GM23338 (cell line): ENCODE measurements around the gene SPRYD7. TPM values are rescaled to one million over a fixed set of nuclear protein-coding genes. Genes with fewer than 3 reads are reported as not detected.

Experiments
- ATAC-seq: fragments of 200-7000 bp; cut with Tn5 transposase; 3 replicates; pipeline ENCODE4 v1.9.1; 2020
- DNase-seq: peaks from one replicate; pipeline ENCODE4 v3.0.0-alpha.2; 2015; ENCODE audit warnings: low spot score
- H2AFZ ChIP-seq: fragments of 200-600 bp; sonication (generic); 2 replicates; pipeline ENCODE4 v1.8.0; 2016; ENCODE audit warnings: antibody characterized with exemption, mild to moderate bottlenecking, moderate library complexity
- H3F3A ChIP-seq: fragments of 200-600 bp; sonication (generic); replicated peaks from 2 replicates; pipeline ENCODE4 v1.8.0; 2017; ENCODE audit warnings: antibody characterized with exemption, mixed run types, low read depth
- H3K27ac ChIP-seq: fragments of 200-600 bp; sonication (generic); 2 replicates; pipeline ENCODE4 v1.6.1; 2016; ENCODE audit warnings: low read depth
- H3K27me3 ChIP-seq: fragments of 200-600 bp; sonication (generic); 2 replicates; pipeline ENCODE4 v1.8.0; 2016; ENCODE audit warnings: mild to moderate bottlenecking, mixed run types, moderate library complexity; ENCODE audit not compliant: insufficient read depth
- H3K36me3 ChIP-seq: fragments of 200-600 bp; sonication (generic); 2 replicates; pipeline ENCODE4 v1.8.0; 2016; ENCODE audit warnings: mild to moderate bottlenecking; ENCODE audit not compliant: insufficient read depth
- H3K4me1 ChIP-seq: fragments of 200-600 bp; sonication (generic); 2 replicates; pipeline ENCODE4 v1.8.0; 2016; ENCODE audit warnings: mild to moderate bottlenecking, moderate library complexity; ENCODE audit not compliant: insufficient read depth
- H3K4me2 ChIP-seq: fragments of 200-600 bp; sonication (generic); 2 replicates; pipeline ENCODE4 v1.7.1; 2017; ENCODE audit warnings: mixed run types
- H3K4me3 ChIP-seq: fragments of 200-600 bp; sonication (generic); 2 replicates; pipeline ENCODE4 v1.6.1; 2016; ENCODE audit warnings: mixed run types
- H3K79me2 ChIP-seq: fragments of 200-600 bp; sonication (generic); replicated peaks from 2 replicates; pipeline ENCODE4 v1.8.0; 2017; ENCODE audit warnings: mild to moderate bottlenecking; ENCODE audit not compliant: insufficient read depth
- H3K9me2 ChIP-seq: fragments of 200-600 bp; sonication (generic); 2 replicates; pipeline ENCODE4 v1.8.0; 2017; ENCODE audit not compliant: insufficient read depth
- H4K20me1 ChIP-seq: fragments of 200-600 bp; sonication (generic); replicated peaks from 2 replicates; pipeline ENCODE4 v1.8.0; 2017; ENCODE audit warnings: mild to moderate bottlenecking; ENCODE audit not compliant: insufficient read depth
- H3K27ac Mint-ChIP-seq: 2 replicates; pipeline ENCODE4 v1.8.0; 2020; ENCODE audit warnings: inconsistent platforms, mild to moderate bottlenecking, moderate library complexity, mixed read lengths
- H3K27me3 Mint-ChIP-seq: 3 replicates; pipeline ENCODE4 v1.8.0; 2022; ENCODE audit warnings: low read depth, mild to moderate bottlenecking, moderate library complexity, mixed read lengths, inconsistent platforms; ENCODE audit not compliant: insufficient read depth, poor library complexity
- H3K36me3 Mint-ChIP-seq: 3 replicates; pipeline ENCODE4 v1.8.0; 2021; ENCODE audit warnings: low read depth, mild to moderate bottlenecking, inconsistent platforms, moderate library complexity, mixed read lengths
- H3K4me1 Mint-ChIP-seq: 3 replicates; pipeline ENCODE4 v1.8.0; 2020; ENCODE audit warnings: mild to moderate bottlenecking, inconsistent platforms, mixed read lengths
- H3K4me3 Mint-ChIP-seq: 3 replicates; pipeline ENCODE4 v1.8.0; 2021; ENCODE audit warnings: moderate library complexity, mild to moderate bottlenecking, inconsistent platforms, mixed read lengths
- H3K9me3 Mint-ChIP-seq: 3 replicates; pipeline ENCODE4 v1.8.0; 2020; ENCODE audit warnings: moderate library complexity, mild to moderate bottlenecking, inconsistent platforms, mixed read lengths
- CREB1 ChIP-seq: fragments of 250-450 bp; sonication (Bioruptor Pico); IDR thresholded peaks from 2 replicates; pipeline ENCODE4 v1.5.0; 2020; ENCODE audit warnings: low read depth, mild to moderate bottlenecking, moderate library complexity
- NANOG ChIP-seq: IDR thresholded peaks from 2 replicates; pipeline ENCODE4 v1.6.1; 2016; ENCODE audit warnings: antibody characterized with exemption, borderline replicate concordance
- POLR2AphosphoS5 ChIP-seq: IDR thresholded peaks from 2 replicates; pipeline ENCODE4 v1.6.1; 2016; ENCODE audit warnings: antibody characterized with exemption, low read depth
- STAT1 ChIP-seq: IDR thresholded peaks from one replicate; pipeline ENCODE4 v1.6.1; 2016; ENCODE audit warnings: antibody characterized with exemption; ENCODE audit not compliant: unreplicated experiment
- polyA plus RNA-seq: library from polyadenylated mRNA; unstranded; fragments of >200 nt; fragmentation: Nextera tagmentation; extraction: Ambion mirVana; gene quantifications from 2 replicates; pipeline ENCODE4 v1.2.1, GENCODE V29; 2016
- total RNA-seq: library from RNA; depleted of rRNA; stranded (reverse); fragments of >200 nt; shearing (Covaris generic); gene quantifications from 2 replicates; pipeline ENCODE4 v1.2.3, GENCODE V29; 2014
- TF ChIP-seq, protein P1 (sequence below), 2 experiments: fragments of 200-600 bp in 1 of 2; sonication (generic) in 1 of 2; conservative IDR thresholded peaks; 2 replicates each; pipeline versions ENCODE4 v1.5.1 to v1.6.1; 2016 to 2017; ENCODE audit warnings: antibody characterized with exemption in 2 of 2, low read depth in 2 of 2, mild to moderate bottlenecking in 2 of 2, moderate library complexity in 1 of 2
- TF ChIP-seq, protein P2 (sequence below): fragments of 250-450 bp; sonication (Bioruptor Pico); IDR thresholded peaks from 2 replicates; pipeline ENCODE4 v1.5.0; 2020; ENCODE audit warnings: mild to moderate bottlenecking, moderate library complexity

Gene SPRYD7
- total and polyA plus RNA-seq, 2 experiments from 2014 or later: 2.9 to 7.4 TPM

DNA sequence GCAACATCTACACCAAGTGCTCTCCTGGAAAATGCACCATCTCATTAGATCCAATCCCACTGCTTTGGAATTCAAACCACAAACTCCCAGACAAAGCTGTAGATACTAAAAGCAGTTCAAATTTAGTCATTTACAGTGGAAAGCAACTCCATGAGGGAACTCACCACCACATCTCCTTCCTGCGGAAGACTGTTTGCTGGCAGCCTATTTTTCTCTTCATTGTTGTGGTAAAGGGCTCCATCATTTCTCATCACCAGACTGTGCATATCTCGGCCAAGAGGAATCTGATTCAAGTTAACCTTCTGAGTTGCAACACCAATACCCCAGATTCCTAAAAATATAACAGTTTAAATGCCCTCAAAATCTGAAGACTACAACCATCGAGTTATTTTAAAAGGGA is 8.4 kb downstream of the SPRYD7 start:
- Histone ChIP-seq H3K79me2 (no peaks in the 10 kb centered on the region), H3K27ac (no peak overlapping the region), H3K4me1 (no peaks in the 10 kb centered on the region), H3K9me2 (no peaks in the 10 kb centered on the region), H4K20me1 (no peaks in the 10 kb centered on the region), H3K27me3 (no peaks in the 10 kb centered on the region), H3K36me3 (no peaks in the 10 kb centered on the region), H3K4me3 (no peak overlapping the region), H3K4me2 (no peak overlapping the region), H2AFZ (no peak overlapping the region), H3F3A (no peaks in the 10 kb centered on the region)
- no peak for TF ChIP-seq CREB1
- Mint-ChIP-seq H3K36me3 (no peaks in the 10 kb centered on the region), H3K27me3 (peaks cover 2% of the 10 kb centered on the region), H3K4me1 (no peaks in the 10 kb centered on the region), H3K27ac (no peak overlapping the region), H3K4me3 (no peak overlapping the region), H3K9me3 (no peaks in the 10 kb centered on the region)
- ATAC-seq (no peak), DNase-seq (no peak)

DNA sequence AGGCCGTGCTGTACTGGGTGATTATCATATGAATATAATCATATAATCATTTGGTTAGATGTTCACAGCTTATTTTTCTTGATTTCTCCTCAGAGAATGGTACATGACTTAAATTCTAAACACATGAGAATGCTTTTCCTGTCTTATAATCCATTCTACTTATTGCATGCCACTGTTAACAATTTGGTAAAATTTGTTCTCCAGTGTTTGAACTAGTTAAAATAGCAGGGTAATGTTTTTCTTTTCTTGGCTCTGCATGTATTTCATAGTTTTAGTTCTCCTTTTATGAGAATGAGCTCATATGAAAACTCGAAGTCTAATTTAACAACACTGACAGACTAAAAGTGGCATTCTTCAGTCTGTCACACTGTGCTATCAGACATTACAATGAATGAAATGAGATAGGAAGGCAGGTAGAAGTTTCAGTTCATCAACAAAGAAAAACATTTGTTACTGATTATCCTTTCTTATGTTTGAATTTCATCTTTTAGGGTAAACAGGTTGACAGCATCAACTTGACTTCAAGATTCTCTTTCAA is 10.2 kb downstream of the SPRYD7 start:
- Histone ChIP-seq H2AFZ (no peak overlapping the region), H3F3A (no peaks in the 10 kb centered on the region), H4K20me1 (no peaks in the 10 kb centered on the region), H3K4me1 (no peaks in the 10 kb centered on the region), H3K27me3 (no peaks in the 10 kb centered on the region), H3K79me2 (no peaks in the 10 kb centered on the region), H3K4me3 (no peak overlapping the region), H3K4me2 (no peak overlapping the region), H3K9me2 (no peaks in the 10 kb centered on the region), H3K36me3 (no peaks in the 10 kb centered on the region), H3K27ac (no peak overlapping the region)
- Mint-ChIP-seq H3K36me3 (peaks cover 3% of the 10 kb centered on the region; the same call in 2 of the 3 replicates), H3K4me1 (no peaks in the 10 kb centered on the region), H3K27ac (no peak overlapping the region), H3K4me3 (no peak overlapping the region), H3K27me3 (peaks cover 2% of the 10 kb centered on the region), H3K9me3 (no peaks in the 10 kb centered on the region)
- TF ChIP-seq NANOG (no peak), POLR2AphosphoS5 (no peak)
- DNase-seq: no peak
- ATAC-seq: no peak

DNA sequence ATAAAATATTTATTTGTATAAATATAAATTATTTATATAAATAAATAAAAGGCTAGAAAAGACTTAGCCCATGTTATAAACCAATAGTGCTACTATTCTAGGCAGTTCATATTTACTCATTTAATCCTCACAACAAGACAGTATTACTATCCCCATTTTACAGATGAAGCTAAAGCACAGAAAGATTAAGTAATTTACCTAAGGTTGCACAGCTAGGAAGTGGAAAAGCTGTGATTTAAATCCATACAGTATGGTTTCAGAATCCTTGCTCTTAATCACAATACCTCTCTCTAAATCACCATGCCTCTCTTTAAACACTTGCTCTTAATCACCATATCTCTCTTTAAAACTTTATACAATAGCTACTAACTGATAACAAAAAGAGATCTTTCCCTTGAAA is 13.8 kb downstream of the SPRYD7 start:
- no peak overlapping the region for H3K4me3 Mint-ChIP-seq
- no peak overlapping the region for H2AFZ ChIP-seq
- H3K4me2 ChIP-seq: no peak overlapping the region
- H3K79me2 ChIP-seq: no peaks in the 10 kb centered on the region
- no peaks in the 10 kb centered on the region; the same call in 1 of the 2 replicates for H3K36me3 ChIP-seq
- H3K27me3 ChIP-seq: no peaks in the 10 kb centered on the region
- H3K9me2 ChIP-seq: no peaks in the 10 kb centered on the region
- no peaks in the 10 kb centered on the region for H3K27me3 Mint-ChIP-seq
- ATAC-seq (no peak), DNase-seq (no peak)
- TF ChIP-seq CREB1 (no peak), STAT1 (no peak), NANOG (no peak)
- TF ChIP-seq, protein P1, sequence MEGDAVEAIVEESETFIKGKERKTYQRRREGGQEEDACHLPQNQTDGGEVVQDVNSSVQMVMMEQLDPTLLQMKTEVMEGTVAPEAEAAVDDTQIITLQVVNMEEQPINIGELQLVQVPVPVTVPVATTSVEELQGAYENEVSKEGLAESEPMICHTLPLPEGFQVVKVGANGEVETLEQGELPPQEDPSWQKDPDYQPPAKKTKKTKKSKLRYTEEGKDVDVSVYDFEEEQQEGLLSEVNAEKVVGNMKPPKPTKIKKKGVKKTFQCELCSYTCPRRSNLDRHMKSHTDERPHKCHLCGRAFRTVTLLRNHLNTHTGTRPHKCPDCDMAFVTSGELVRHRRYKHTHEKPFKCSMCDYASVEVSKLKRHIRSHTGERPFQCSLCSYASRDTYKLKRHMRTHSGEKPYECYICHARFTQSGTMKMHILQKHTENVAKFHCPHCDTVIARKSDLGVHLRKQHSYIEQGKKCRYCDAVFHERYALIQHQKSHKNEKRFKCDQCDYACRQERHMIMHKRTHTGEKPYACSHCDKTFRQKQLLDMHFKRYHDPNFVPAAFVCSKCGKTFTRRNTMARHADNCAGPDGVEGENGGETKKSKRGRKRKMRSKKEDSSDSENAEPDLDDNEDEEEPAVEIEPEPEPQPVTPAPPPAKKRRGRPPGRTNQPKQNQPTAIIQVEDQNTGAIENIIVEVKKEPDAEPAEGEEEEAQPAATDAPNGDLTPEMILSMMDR (conservative IDR thresholded peaks at IDR 0.05; ENCODE audit: low read depth in 2 of 2): no peak
- TF ChIP-seq, protein P2, sequence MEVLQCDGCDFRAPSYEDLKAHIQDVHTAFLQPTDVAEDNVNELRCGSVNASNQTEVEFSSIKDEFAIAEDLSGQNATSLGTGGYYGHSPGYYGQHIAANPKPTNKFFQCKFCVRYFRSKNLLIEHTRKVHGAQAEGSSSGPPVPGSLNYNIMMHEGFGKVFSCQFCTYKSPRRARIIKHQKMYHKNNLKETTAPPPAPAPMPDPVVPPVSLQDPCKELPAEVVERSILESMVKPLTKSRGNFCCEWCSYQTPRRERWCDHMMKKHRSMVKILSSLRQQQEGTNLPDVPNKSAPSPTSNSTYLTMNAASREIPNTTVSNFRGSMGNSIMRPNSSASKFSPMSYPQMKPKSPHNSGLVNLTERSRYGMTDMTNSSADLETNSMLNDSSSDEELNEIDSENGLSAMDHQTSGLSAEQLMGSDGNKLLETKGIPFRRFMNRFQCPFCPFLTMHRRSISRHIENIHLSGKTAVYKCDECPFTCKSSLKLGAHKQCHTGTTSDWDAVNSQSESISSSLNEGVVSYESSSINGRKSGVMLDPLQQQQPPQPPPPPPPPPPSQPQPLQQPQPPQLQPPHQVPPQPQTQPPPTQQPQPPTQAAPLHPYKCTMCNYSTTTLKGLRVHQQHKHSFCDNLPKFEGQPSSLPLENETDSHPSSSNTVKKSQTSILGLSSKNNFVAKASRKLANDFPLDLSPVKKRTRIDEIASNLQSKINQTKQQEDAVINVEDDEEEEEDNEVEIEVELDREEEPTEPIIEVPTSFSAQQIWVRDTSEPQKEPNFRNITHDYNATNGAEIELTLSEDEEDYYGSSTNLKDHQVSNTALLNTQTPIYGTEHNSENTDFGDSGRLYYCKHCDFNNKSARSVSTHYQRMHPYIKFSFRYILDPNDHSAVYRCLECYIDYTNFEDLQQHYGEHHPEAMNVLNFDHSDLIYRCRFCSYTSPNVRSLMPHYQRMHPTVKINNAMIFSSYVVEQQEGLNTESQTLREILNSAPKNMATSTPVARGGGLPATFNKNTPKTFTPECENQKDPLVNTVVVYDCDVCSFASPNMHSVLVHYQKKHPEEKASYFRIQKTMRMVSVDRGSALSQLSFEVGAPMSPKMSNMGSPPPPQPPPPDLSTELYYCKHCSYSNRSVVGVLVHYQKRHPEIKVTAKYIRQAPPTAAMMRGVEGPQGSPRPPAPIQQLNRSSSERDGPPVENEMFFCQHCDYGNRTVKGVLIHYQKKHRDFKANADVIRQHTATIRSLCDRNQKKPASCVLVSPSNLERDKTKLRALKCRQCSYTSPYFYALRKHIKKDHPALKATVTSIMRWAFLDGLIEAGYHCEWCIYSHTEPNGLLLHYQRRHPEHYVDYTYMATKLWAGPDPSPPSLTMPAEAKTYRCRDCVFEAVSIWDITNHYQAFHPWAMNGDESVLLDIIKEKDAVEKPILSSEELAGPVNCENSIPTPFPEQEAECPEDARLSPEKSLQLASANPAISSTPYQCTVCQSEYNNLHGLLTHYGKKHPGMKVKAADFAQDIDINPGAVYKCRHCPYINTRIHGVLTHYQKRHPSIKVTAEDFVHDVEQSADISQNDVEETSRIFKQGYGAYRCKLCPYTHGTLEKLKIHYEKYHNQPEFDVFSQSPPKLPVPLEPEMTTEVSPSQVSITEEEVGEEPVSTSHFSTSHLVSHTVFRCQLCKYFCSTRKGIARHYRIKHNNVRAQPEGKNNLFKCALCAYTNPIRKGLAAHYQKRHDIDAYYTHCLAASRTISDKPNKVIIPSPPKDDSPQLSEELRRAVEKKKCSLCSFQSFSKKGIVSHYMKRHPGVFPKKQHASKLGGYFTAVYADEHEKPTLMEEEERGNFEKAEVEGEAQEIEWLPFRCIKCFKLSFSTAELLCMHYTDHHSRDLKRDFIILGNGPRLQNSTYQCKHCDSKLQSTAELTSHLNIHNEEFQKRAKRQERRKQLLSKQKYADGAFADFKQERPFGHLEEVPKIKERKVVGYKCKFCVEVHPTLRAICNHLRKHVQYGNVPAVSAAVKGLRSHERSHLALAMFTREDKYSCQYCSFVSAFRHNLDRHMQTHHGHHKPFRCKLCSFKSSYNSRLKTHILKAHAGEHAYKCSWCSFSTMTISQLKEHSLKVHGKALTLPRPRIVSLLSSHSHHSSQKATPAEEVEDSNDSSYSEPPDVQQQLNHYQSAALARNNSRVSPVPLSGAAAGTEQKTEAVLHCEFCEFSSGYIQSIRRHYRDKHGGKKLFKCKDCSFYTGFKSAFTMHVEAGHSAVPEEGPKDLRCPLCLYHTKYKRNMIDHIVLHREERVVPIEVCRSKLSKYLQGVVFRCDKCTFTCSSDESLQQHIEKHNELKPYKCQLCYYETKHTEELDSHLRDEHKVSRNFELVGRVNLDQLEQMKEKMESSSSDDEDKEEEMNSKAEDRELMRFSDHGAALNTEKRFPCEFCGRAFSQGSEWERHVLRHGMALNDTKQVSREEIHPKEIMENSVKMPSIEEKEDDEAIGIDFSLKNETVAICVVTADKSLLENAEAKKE (CRISPR knock-in tag): no peak
- no peak overlapping the region for H3K4me3 ChIP-seq
- H3K4me1 ChIP-seq: no peaks in the 10 kb centered on the region
- peaks cover 9% of the 10 kb centered on the region; the same call in 2 of the 3 replicates for H3K36me3 Mint-ChIP-seq
- no peaks in the 10 kb centered on the region for H3K9me3 Mint-ChIP-seq
- H4K20me1 ChIP-seq: no peaks in the 10 kb centered on the region
- no peak overlapping the region for H3K27ac Mint-ChIP-seq
- H3F3A ChIP-seq: no peaks in the 10 kb centered on the region
- H3K27ac ChIP-seq: no peak overlapping the region
- no peaks in the 10 kb centered on the region for H3K4me1 Mint-ChIP-seq
